T-helper 2 cell treated with Interferon-gamma antibody and Interleukin-4, amounts not matched to agents 5 μg/mL and 100 μg/mL, for 36 hours (primary cell): Measurements from ENCODE around the gene DSG3.

ENCODE experiments used
- DNase-seq: peaks from one replicate; pipeline ENCODE4 v3.0.0; 2021; ENCODE audit warnings: low spot score
- H3K27ac Mint-ChIP-seq: one replicate; pipeline ENCODE4 v1.8.0; 2021; ENCODE audit warnings: mild to moderate bottlenecking, mixed read lengths
- H3K27me3 Mint-ChIP-seq: one replicate; pipeline ENCODE4 v1.8.0; 2021; ENCODE audit warnings: low read depth, mixed read lengths
- H3K36me3 Mint-ChIP-seq: one replicate; pipeline ENCODE4 v1.8.0; 2021; ENCODE audit warnings: low read depth, mixed read lengths
- H3K4me1 Mint-ChIP-seq: one replicate; pipeline ENCODE4 v1.8.0; 2021; ENCODE audit warnings: low read depth, mixed read lengths
- H3K4me3 Mint-ChIP-seq: one replicate; pipeline ENCODE4 v1.8.0; 2022; ENCODE audit warnings: mild to moderate bottlenecking, moderate library complexity, mixed read lengths
- H3K9me3 Mint-ChIP-seq: one replicate; pipeline ENCODE4 v1.8.0; 2021; ENCODE audit warnings: mixed read lengths

DSG3 gene, protein sequence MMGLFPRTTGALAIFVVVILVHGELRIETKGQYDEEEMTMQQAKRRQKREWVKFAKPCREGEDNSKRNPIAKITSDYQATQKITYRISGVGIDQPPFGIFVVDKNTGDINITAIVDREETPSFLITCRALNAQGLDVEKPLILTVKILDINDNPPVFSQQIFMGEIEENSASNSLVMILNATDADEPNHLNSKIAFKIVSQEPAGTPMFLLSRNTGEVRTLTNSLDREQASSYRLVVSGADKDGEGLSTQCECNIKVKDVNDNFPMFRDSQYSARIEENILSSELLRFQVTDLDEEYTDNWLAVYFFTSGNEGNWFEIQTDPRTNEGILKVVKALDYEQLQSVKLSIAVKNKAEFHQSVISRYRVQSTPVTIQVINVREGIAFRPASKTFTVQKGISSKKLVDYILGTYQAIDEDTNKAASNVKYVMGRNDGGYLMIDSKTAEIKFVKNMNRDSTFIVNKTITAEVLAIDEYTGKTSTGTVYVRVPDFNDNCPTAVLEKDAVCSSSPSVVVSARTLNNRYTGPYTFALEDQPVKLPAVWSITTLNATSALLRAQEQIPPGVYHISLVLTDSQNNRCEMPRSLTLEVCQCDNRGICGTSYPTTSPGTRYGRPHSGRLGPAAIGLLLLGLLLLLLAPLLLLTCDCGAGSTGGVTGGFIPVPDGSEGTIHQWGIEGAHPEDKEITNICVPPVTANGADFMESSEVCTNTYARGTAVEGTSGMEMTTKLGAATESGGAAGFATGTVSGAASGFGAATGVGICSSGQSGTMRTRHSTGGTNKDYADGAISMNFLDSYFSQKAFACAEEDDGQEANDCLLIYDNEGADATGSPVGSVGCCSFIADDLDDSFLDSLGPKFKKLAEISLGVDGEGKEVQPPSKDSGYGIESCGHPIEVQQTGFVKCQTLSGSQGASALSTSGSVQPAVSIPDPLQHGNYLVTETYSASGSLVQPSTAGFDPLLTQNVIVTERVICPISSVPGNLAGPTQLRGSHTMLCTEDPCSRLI

DNA sequence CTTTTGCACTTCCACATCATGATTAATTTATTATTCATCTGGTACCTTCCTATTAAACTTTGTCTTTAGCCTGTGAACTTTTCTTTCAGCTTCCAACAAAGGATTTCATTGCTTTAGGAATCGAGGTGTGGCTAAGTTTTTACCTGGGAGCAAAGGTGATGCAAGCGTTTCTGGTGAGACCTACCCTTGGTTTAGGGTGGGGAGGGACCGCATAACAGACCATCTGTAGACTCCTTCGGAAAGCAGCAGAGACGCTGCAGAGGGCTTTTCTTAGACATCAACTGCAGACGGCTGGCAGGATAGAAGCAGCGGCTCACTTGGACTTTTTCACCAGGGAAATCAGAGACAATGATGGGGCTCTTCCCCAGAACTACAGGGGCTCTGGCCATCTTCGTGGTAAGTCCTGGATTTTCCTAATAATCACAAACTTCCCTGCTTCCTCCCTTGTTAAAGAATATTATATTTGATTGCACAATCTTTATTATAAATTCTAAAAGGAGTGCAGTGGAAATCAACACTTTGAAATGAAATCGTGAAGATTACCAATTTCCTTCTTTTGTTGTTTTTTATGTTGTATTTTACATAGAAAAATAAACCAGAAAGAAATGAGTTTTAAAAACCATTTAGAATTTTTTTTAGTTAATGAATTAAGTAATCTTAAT lies at the start of gene DSG3:
Gene DSG3 (plus strand): TSS at position 212 of the 662 bp plus-strand sequence. CDS start 137 bp downstream, at position 349.
- no peaks in the 10 kb centered on the region for H3K4me1 Mint-ChIP-seq
- no peaks in the 10 kb centered on the region for H3K9me3 Mint-ChIP-seq
- DNase-seq = no peak
- H3K4me3 Mint-ChIP-seq = no peak within 1 kb of the TSS
- no peaks in the 10 kb centered on the region for H3K27me3 Mint-ChIP-seq
- no peaks in the 10 kb centered on the region for H3K36me3 Mint-ChIP-seq
- H3K27ac Mint-ChIP-seq = no peak within 1 kb of the TSS

DNA sequence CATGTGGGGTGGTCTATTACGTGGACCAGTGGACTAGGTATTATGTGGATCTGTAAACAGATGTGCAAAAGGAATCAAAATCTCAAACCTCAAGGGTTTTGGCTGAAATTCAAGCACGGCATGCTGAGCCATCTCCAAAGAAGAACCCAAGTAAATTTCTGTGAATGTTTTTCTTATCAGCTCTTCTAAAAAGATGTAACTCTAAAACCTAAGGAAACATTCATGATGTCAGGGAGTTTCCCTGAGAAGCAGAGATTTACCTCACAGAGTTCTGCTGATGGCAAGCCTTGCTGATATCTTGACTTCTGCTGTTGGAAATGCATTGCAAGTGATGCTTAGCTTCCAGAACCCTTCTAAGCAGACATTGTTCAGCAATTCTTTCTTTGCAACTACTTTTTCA lies 49.4 kb upstream of the DSG3 start:
- no peak for DNase-seq
- no peaks in the 10 kb centered on the region for H3K9me3 Mint-ChIP-seq
- H3K4me1 Mint-ChIP-seq = no peaks in the 10 kb centered on the region
- no peak overlapping the region for H3K4me3 Mint-ChIP-seq
- H3K27ac Mint-ChIP-seq = no peak overlapping the region
- no peaks in the 10 kb centered on the region for H3K27me3 Mint-ChIP-seq
- no peaks in the 10 kb centered on the region for H3K36me3 Mint-ChIP-seq

DNA sequence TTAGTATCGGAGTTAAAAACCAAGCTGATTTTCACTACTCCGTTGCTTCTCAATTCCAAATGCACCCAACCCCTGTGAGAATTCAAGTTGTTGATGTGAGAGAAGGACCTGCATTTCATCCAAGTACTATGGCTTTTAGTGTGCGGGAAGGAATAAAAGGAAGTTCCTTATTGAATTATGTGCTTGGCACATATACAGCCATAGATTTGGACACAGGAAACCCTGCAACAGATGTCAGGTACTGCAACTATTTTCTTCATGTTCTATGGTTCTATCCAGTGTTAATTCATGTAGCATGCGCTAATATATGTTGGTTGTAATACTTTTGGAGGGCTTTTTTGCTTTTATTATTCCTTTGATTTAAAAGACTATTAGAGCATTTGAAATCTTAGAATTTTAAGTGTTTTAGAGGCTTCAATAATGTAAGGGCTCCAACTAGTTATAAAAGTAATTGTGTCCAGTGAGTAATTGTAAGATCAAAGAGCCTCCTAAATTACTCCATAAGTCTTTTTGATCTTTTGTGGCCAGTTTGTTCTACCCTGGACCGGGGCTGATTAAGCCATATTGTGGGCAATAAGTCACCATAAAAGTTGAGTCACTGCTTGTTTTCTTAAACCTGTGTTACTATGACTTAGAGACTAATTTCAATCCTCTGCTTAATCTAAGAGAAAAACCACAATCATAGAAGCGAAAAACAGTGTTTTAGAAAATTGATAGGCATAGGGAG lies 48.1 kb upstream of the DSG3 start:
- H3K27ac Mint-ChIP-seq = no peak overlapping the region
- no peak overlapping the region for H3K4me3 Mint-ChIP-seq
- H3K27me3 Mint-ChIP-seq = no peaks in the 10 kb centered on the region
- H3K9me3 Mint-ChIP-seq = no peaks in the 10 kb centered on the region
- no peak for DNase-seq
- no peaks in the 10 kb centered on the region for H3K36me3 Mint-ChIP-seq
- H3K4me1 Mint-ChIP-seq = no peaks in the 10 kb centered on the region

DNA sequence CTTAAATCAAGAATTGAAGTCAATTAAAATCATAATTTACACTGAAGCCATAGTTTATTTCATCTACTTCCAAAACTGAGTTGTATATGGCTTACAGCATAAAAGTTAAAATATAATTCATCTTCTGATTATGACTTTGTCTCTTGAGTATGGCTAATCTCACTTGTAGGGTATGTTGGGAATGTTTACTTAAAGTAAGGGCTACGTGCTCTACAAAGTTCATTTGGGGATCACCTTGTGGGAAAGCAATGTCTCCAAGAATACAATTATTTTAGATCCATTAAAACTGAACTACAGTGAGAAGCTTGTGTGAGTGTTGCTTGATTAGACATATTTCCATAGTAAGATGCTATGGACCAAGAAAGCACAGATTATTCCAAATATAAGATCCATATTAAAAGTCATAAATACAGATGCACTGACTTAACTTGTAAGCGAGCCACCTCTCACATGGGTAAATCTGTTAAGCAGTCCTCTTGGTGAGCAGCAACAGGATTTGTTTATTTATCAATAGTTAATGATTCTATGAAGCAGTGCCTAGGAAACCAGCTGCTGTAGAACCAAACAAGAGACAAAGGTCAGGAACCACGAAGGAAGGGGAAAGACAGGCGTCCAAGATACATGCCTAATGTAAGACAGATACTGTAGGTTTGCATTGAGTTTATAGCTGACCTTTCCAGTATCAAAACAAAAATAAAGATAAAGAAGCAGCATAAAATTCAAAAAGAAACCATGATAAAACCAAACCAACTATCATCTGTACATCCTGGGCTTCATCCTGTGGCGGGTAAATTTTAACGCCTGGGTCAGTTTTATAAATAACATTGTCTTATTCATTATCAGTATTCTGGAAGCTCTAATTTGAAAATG lies 46.1 kb upstream of the DSG3 start:
- no peak overlapping the region for H3K27ac Mint-ChIP-seq
- H3K4me3 Mint-ChIP-seq = no peak overlapping the region
- H3K4me1 Mint-ChIP-seq = no peaks in the 10 kb centered on the region
- no peaks in the 10 kb centered on the region for H3K36me3 Mint-ChIP-seq
- DNase-seq = no peak
- no peaks in the 10 kb centered on the region for H3K9me3 Mint-ChIP-seq
- H3K27me3 Mint-ChIP-seq = no peaks in the 10 kb centered on the region

DNA sequence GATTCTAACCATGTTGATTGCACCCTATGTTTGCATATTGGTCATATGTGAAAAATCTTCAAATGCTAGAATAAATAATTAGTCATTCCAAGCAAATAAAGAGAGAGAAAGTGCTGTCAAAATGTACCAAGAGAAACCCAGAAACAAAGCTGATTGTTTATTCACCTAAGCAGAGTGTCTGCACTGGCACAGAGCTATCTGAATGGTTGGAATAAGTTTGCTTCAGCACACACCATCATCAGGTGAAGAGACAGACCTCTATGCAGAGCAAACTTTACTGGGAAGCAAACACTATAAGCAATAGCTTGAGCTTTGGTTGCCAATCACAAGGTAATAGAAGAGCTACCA lies 45.5 kb upstream of the DSG3 start:
- no peaks in the 10 kb centered on the region for H3K9me3 Mint-ChIP-seq
- no peak overlapping the region for H3K4me3 Mint-ChIP-seq
- DNase-seq = no peak
- no peak overlapping the region for H3K27ac Mint-ChIP-seq
- H3K27me3 Mint-ChIP-seq = no peaks in the 10 kb centered on the region
- H3K36me3 Mint-ChIP-seq = no peaks in the 10 kb centered on the region
- H3K4me1 Mint-ChIP-seq = no peaks in the 10 kb centered on the region

DNA sequence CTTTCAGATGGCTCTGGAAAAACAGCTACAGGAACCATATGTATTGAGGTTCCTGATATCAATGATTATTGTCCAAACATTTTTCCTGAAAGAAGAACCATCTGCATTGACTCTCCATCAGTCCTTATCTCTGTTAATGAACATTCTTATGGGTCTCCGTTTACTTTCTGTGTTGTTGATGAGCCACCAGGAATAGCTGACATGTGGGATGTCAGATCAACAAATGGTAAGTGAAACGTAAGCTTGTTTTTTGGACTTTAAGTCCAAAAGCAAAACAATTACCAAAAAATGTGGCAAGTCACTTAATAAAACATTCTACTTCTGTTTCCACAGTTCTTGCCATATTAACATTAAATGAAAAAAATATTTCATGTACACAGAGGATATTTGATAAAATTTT lies 44.1 kb upstream of the DSG3 start:
- H3K9me3 Mint-ChIP-seq = no peaks in the 10 kb centered on the region
- H3K27me3 Mint-ChIP-seq = no peaks in the 10 kb centered on the region
- H3K4me1 Mint-ChIP-seq = no peaks in the 10 kb centered on the region
- no peaks in the 10 kb centered on the region for H3K36me3 Mint-ChIP-seq
- H3K4me3 Mint-ChIP-seq = no peak overlapping the region
- H3K27ac Mint-ChIP-seq = no peak overlapping the region
- no peak for DNase-seq

DNA sequence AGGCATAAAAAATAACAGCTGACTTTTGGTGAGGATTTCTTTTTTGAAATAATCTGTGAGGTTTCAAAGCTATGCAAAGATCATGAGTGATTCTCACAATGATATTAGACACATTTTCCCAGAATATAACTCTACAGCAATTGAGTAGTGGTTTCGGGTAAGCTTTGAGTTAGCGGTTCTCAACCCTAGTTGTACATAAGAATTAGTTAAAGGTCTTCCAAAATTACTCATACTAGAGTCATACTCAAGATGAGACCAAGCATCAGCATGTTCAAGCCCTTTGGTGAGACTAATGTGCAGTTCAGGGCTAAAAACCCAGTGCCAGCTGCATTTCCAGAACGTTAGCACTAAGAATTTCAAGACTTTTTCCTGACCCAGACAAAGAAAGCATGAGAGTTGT lies 39.9 kb upstream of the DSG3 start:
- H3K27ac Mint-ChIP-seq = no peak overlapping the region
- H3K36me3 Mint-ChIP-seq = no peaks in the 10 kb centered on the region
- no peaks in the 10 kb centered on the region for H3K4me1 Mint-ChIP-seq
- H3K9me3 Mint-ChIP-seq = peaks cover 4% of the 10 kb centered on the region
- DNase-seq = no peak
- no peak overlapping the region for H3K4me3 Mint-ChIP-seq
- H3K27me3 Mint-ChIP-seq = no peaks in the 10 kb centered on the region

DNA sequence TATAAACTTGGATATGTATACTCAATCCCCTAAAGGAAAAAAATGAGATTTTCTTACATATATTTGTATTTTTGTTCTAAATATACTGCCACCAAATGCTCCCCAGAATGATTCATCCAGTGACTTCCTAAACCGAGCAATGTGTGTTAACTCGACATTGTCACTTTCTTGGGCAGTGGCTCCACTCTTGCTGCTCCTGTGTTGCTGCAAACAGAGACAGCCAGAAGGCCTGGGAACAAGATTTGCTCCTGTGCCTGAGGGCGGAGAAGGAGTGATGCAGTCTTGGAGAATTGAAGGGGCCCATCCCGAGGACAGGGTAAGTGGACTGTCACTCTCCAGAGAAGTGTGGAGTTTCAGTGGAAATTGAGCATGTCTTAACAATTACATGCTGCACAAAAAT lies 38.3 kb upstream of the DSG3 start:
- Mint-ChIP-seq H3K9me3 (peaks cover 4% of the 10 kb centered on the region), H3K27me3 (no peaks in the 10 kb centered on the region), H3K27ac (no peak overlapping the region), H3K36me3 (no peaks in the 10 kb centered on the region), H3K4me1 (no peaks in the 10 kb centered on the region), H3K4me3 (no peak overlapping the region)
- DNase-seq = no peak

DNA sequence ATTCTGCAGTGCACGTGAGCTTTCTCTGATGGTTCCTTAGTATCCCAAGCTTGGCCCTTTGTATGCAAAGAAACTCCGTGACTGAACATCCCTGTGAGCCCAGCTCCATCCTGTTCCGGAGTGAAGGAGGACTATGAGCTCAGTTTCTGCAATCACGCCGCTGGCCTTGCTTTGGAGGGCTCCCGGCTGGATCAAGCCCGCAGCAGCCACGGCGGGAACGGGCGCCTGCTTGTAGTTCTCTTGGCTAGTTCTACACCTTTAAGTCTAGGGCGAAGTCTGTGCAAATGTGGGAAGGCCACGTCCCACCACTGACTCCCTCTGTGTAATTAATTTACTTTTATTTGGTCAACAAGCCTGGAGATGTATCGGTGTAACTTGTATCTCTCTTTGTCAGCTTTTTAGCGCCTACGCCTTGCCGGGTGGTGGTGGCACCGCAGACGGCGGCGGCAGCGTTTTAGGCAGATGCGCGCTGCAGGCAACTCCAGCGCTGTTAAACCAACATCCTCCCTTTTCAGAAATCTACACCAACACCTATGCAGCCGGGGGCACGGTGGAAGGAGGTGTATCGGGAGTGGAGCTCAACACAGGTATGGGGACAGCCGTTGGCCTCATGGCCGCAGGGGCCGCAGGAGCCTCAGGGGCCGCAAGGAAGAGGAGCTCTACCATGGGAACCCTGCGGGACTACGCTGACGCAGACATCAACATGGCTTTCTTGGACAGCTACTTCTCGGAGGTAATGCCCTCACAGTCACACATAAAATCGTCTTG lies 36.6 kb upstream of the DSG3 start:
- Mint-ChIP-seq H3K27ac (no peak overlapping the region), H3K9me3 (peaks cover 4% of the 10 kb centered on the region), H3K4me1 (no peaks in the 10 kb centered on the region), H3K36me3 (no peaks in the 10 kb centered on the region), H3K27me3 (no peaks in the 10 kb centered on the region), H3K4me3 (no peak overlapping the region)
- DNase-seq = no peak

DNA sequence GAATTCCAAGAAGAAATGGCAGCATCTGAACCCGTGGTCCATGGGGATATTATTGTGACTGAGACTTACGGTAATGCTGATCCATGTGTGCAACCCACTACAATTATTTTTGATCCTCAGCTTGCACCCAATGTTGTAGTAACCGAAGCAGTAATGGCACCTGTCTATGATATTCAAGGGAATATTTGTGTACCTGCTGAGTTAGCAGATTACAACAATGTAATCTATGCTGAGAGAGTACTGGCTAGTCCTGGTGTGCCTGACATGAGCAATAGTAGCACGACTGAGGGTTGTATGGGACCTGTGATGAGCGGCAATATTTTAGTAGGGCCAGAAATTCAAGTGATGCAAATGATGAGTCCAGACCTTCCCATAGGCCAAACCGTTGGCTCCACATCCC lies 34.4 kb upstream of the DSG3 start:
- Mint-ChIP-seq H3K36me3 (no peaks in the 10 kb centered on the region), H3K4me1 (no peaks in the 10 kb centered on the region), H3K4me3 (no peak overlapping the region), H3K9me3 (peaks cover 4% of the 10 kb centered on the region), H3K27me3 (no peaks in the 10 kb centered on the region), H3K27ac (no peak overlapping the region)
- no peak for DNase-seq

DNA sequence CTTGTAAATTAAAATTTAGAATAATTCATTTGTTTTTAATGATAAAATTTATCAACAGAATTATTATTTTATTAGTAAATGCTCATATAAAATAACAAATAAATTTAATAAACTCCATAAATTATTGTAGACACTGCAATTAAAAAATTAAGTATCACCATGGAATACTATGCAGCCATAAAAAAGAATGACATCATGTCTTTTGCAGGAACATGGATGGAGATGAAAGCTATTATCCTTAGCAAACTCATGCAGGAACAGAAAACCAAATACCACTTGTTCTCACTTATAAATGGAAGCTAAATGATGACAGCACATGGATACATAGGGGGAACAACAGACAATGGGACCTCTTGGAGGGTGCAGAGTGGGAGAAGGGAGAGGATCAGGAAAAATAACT lies 29.7 kb upstream of the DSG3 start:
- Mint-ChIP-seq H3K36me3 (no peaks in the 10 kb centered on the region), H3K4me1 (no peaks in the 10 kb centered on the region), H3K27ac (no peak overlapping the region), H3K9me3 (no peaks in the 10 kb centered on the region), H3K27me3 (no peaks in the 10 kb centered on the region), H3K4me3 (no peak overlapping the region)
- DNase-seq = no peak

DNA sequence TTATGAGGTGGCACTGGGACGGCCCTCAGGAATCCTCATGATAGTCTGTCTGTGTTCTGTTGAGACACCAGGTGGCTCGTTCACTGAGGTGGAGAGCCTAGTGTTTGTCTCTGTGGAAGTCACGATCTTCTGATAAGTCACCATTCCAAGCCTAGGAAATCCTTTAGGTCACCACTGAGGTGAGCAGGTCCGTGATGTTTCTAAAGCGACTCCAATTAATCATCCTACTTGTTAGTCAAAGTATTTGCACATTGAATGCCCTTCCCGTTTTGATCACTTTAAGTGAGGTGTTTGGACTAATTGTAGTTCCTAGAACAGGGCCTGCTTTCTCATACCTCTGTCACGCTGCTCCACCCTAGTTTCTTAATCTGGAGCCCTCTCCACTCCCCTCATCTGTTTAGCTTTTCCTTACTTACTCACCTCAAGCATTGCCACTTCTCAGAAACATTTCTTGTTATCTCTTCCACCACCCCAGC lies 28.0 kb upstream of the DSG3 start:
- no peak for DNase-seq
- H3K27me3 Mint-ChIP-seq = no peaks in the 10 kb centered on the region
- no peak overlapping the region for H3K4me3 Mint-ChIP-seq
- no peaks in the 10 kb centered on the region for H3K9me3 Mint-ChIP-seq
- H3K36me3 Mint-ChIP-seq = no peaks in the 10 kb centered on the region
- no peaks in the 10 kb centered on the region for H3K4me1 Mint-ChIP-seq
- no peak overlapping the region for H3K27ac Mint-ChIP-seq
